ENCODE measurements around the gene RNF32. TPM values are rescaled to one million over a fixed set of nuclear protein-coding genes. Genes with fewer than 3 reads are reported as not detected.

Gene RNF32
- total RNA-seq, 1 donor from 2014 or later = 1.9 TPM

GRCh38 chr7:156609010-156609877 is 31.3 kb upstream of the RNF32 start:
- peaks cover 18% of the 10 kb centered on the region for H3K4me1 Mint-ChIP-seq (ENCODE audit: unreplicated experiment)
- peaks cover 2% of the 10 kb centered on the region for H3K27me3 Mint-ChIP-seq (ENCODE audit: unreplicated experiment)
- no peaks in the 10 kb centered on the region for H3K9me3 Mint-ChIP-seq (ENCODE audit: unreplicated experiment)
- peak overlapping the region; percentile 82 for H3K27ac Mint-ChIP-seq (ENCODE audit: unreplicated experiment)
- no peaks in the 10 kb centered on the region for H3K36me3 Mint-ChIP-seq (ENCODE audit: low read depth, unreplicated experiment)
- no peak overlapping the region for H3K4me3 Mint-ChIP-seq (ENCODE audit: unreplicated experiment)
- TF ChIP-seq CTCF (IDR thresholded peaks at IDR 0.05; ENCODE audit: unreplicated experiment) = no peak
- DNase-seq (ENCODE audit: low spot score) = no peak

GRCh38 chr7:156610130-156610529 is 30.4 kb upstream of the RNF32 start:
- no peak for DNase-seq (ENCODE audit: low spot score)
- no peaks in the 10 kb centered on the region for H3K36me3 Mint-ChIP-seq (ENCODE audit: low read depth, unreplicated experiment)
- no peak overlapping the region for H3K4me3 Mint-ChIP-seq (ENCODE audit: unreplicated experiment)
- H3K27me3 Mint-ChIP-seq (ENCODE audit: unreplicated experiment) = peaks cover 2% of the 10 kb centered on the region
- no peak for TF ChIP-seq CTCF (IDR thresholded peaks at IDR 0.05; ENCODE audit: unreplicated experiment)
- H3K27ac Mint-ChIP-seq (ENCODE audit: unreplicated experiment) = no peak overlapping the region
- H3K9me3 Mint-ChIP-seq (ENCODE audit: unreplicated experiment) = no peaks in the 10 kb centered on the region
- H3K4me1 Mint-ChIP-seq (ENCODE audit: unreplicated experiment) = peaks cover 16% of the 10 kb centered on the region

GRCh38 chr7:156610601-156611000 is 30.0 kb upstream of the RNF32 start:
- Mint-ChIP-seq H3K36me3 (ENCODE audit: low read depth, unreplicated experiment) (no peaks in the 10 kb centered on the region), H3K4me3 (ENCODE audit: unreplicated experiment) (no peak overlapping the region), H3K27me3 (ENCODE audit: unreplicated experiment) (peaks cover 2% of the 10 kb centered on the region), H3K27ac (ENCODE audit: unreplicated experiment) (no peak overlapping the region), H3K9me3 (ENCODE audit: unreplicated experiment) (no peaks in the 10 kb centered on the region), H3K4me1 (ENCODE audit: unreplicated experiment) (peaks cover 19% of the 10 kb centered on the region)
- no peak for TF ChIP-seq CTCF (IDR thresholded peaks at IDR 0.05; ENCODE audit: unreplicated experiment)
- no peak for DNase-seq (ENCODE audit: low spot score)

- Mint-ChIP-seq H3K4me1 (ENCODE audit: unreplicated experiment) (peaks cover 21% of the 10 kb centered on the region), H3K9me3 (ENCODE audit: unreplicated experiment) (no peaks in the 10 kb centered on the region), H3K4me3 (ENCODE audit: unreplicated experiment) (no peak overlapping the region), H3K36me3 (ENCODE audit: low read depth, unreplicated experiment) (no peaks in the 10 kb centered on the region), H3K27ac (ENCODE audit: unreplicated experiment) (no peak overlapping the region), H3K27me3 (ENCODE audit: unreplicated experiment) (peaks cover 2% of the 10 kb centered on the region)
- no peak for DNase-seq (ENCODE audit: low spot score)
- TF ChIP-seq CTCF (IDR thresholded peaks at IDR 0.05; ENCODE audit: unreplicated experiment) = no peak
These were observed 29.3 kb upstream of the RNF32 start for GRCh38 chr7:156611014-156612010.
